Measurements from ENCODE around the gene BCL2L2. TPM values are rescaled to one million over a fixed set of nuclear protein-coding genes. Genes with fewer than 3 reads are reported as not detected.
A peak's percentile ranks its signal among the peaks of the same experiment; 100 is the strongest.

Gene BCL2L2
- total RNA-seq, 4 donors from 2014 or later = 23.9 to 49.0 (median 43.0) TPM

DNA sequence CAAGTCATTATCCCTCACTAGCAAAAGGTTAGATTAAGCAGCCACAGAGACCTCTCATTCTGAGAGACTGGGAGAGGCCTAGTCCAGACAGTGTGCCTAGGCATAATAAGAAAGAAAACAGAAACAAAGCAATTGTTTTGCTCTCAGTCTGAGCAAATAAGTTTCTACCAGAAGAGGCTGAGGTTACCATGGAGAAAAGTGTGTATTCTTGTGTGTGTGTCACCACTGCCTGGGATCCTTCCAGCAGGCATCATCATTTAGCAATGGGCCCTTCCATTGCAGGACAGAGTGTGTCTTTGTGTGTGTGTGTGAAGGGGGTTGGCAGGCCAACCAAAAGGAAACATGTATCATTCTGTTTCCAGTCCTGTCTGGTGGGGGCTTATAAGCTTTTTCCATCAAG lies 54.7 kb downstream of the BCL2L2 start:
- H3K4me3 ChIP-seq = no peak overlapping the region
- no peak for TF ChIP-seq EP300 (IDR thresholded peaks at IDR 0.05; ENCODE audit: low read depth)
- TF ChIP-seq, protein P1, sequence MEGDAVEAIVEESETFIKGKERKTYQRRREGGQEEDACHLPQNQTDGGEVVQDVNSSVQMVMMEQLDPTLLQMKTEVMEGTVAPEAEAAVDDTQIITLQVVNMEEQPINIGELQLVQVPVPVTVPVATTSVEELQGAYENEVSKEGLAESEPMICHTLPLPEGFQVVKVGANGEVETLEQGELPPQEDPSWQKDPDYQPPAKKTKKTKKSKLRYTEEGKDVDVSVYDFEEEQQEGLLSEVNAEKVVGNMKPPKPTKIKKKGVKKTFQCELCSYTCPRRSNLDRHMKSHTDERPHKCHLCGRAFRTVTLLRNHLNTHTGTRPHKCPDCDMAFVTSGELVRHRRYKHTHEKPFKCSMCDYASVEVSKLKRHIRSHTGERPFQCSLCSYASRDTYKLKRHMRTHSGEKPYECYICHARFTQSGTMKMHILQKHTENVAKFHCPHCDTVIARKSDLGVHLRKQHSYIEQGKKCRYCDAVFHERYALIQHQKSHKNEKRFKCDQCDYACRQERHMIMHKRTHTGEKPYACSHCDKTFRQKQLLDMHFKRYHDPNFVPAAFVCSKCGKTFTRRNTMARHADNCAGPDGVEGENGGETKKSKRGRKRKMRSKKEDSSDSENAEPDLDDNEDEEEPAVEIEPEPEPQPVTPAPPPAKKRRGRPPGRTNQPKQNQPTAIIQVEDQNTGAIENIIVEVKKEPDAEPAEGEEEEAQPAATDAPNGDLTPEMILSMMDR (IDR thresholded peaks at IDR 0.05) = no peak
- TF ChIP-seq POLR2AphosphoS5 (IDR thresholded peaks at IDR 0.05) = no peak
- TF ChIP-seq POLR2A (IDR thresholded peaks at IDR 0.05) = no peak
- peaks cover 0 to 19% (median 4%) of the 10 kb centered on the region in 4 donors for H3K4me1 ChIP-seq
- H3K27ac ChIP-seq = peak overlapping the region; percentile 2 to 40 (median 32)
- H3K27me3 ChIP-seq = peaks cover 34% of the 10 kb centered on the region
- intact Hi-C loops (cut with DNase I; ENCODE audit: low total_unique reads) (no loop called here), in situ Hi-C loops (cut with MboI; ENCODE audit: low pct_ligation_motif_present in 1 of 4, low pct_unique_long_range_greater_than_20kb in 1 of 4, low sequenced_read_pairs in 3 of 4) (no loop called here)
- no peaks in the 10 kb centered on the region for H3K36me3 ChIP-seq
- no peak for DNase-seq
- no peaks in the 10 kb centered on the region for H3K9me3 ChIP-seq

Small RNAs within 50 kb of the gene (small RNA-seq; reads per million reads assigned to genes)
- 0 reads per million in 4 donors for gene RNU6-1046P

Other genes starting within 250 kb of the BCL2L2 start
- gene CDH24, start 249.3 kb upstream of the BCL2L2 start, total RNA-seq = 1 to 10 TPM; 1.2 to 6.0 (median 4.2) TPM
- gene ACIN1, start 211.7 kb upstream of the BCL2L2 start, total RNA-seq = 100 to 1,000 TPM; 137 to 303 (median 222) TPM
- gene C14orf119, start 211.3 kb upstream of the BCL2L2 start, total RNA-seq = 10 to 100 TPM in 3 of 4 donors, 1 to 10 TPM in 1; 3.6 to 33.7 (median 32.0) TPM
- not detected for gene CIROP, start 201.8 kb upstream of the BCL2L2 start, total RNA-seq
- gene CEBPE, start 187.6 kb upstream of the BCL2L2 start, total RNA-seq = not detected
- 10 to 100 TPM in 3 of 4 donors, 1 to 10 TPM in 1; 5.2 to 29.1 (median 14.2) TPM for gene SLC7A8, start 123.2 kb upstream of the BCL2L2 start, total RNA-seq
- gene RNF212B, start 68.9 kb upstream of the BCL2L2 start, total RNA-seq = not detected
- gene HOMEZ, start 20.7 kb upstream of the BCL2L2 start, total RNA-seq = 10 to 100 TPM in 2 of 4 donors, 1 to 10 TPM in 2; 1.9 to 12.9 (median 8.6) TPM
- gene PPP1R3E, start 4.0 kb upstream of the BCL2L2 start, total RNA-seq = 10 to 100 TPM in 3 of 4 donors, 1 to 10 TPM in 1; 9.1 to 13.9 (median 11.0) TPM
- gene PABPN1, start 14.6 kb downstream of the BCL2L2 start, total RNA-seq = 100 to 1,000 TPM in 1 of 4 donors, 10 to 100 TPM in 3; 50.0 to 149 (median 63.7) TPM
- 10 to 100 TPM in 1 of 4 donors, 1 to 10 TPM in 3; 4.0 to 14.2 (median 8.5) TPM for gene SLC22A17, start 46.1 kb downstream of the BCL2L2 start, total RNA-seq
- 10 to 100 TPM in 1 of 4 donors, 1 to 10 TPM in 2, under 1 TPM in 1; 0.60 to 10.5 (median 3.3) TPM for gene EFS, start 58.3 kb downstream of the BCL2L2 start, total RNA-seq
- gene IL25, start 66.0 kb downstream of the BCL2L2 start, total RNA-seq = not detected
- 1 to 10 TPM in 1 of 4 donors, under 1 TPM in 1, not detected in 2; 0.64 to 1.1 TPM for gene CMTM5, start 70.2 kb downstream of the BCL2L2 start, total RNA-seq
- 1 to 10 TPM in 1 of 4 donors, under 1 TPM in 1, not detected in 2; 0.16 to 1.5 TPM for gene MYH6, start 101.4 kb downstream of the BCL2L2 start, total RNA-seq
- 1 to 10 TPM in 1 of 4 donors, under 1 TPM in 1, not detected in 2; 0.64 to 2.9 TPM for gene MYH7, start 128.8 kb downstream of the BCL2L2 start, total RNA-seq
- 10 to 100 TPM in 3 of 4 donors, 1 to 10 TPM in 1; 8.8 to 31.5 (median 20.8) TPM for gene NGDN, start 162.9 kb downstream of the BCL2L2 start, total RNA-seq
- gene ZFHX2, start 244.9 kb downstream of the BCL2L2 start, total RNA-seq = 1 to 10 TPM in 1 of 4 donors, under 1 TPM in 3; 0.20 to 1.1 (median 0.68) TPM
- gene THTPA, start 249.4 kb downstream of the BCL2L2 start, total RNA-seq = 10 to 100 TPM in 3 of 4 donors, 1 to 10 TPM in 1; 6.8 to 34.0 (median 26.0) TPM